Neural cell (in vitro differentiated cells): Measurements from ENCODE around the gene MGME1. TPM values are rescaled to one million over a fixed set of nuclear protein-coding genes. Genes with fewer than 3 reads are reported as not detected.

Experiments used
- H2AFZ ChIP-seq: fragments of 200-600, 300-800 bp; sonication (generic), shearing (Covaris generic); 2 replicates; pipeline ENCODE4 v1.6.0; 2014; ENCODE audit warnings: low read depth, mild to moderate bottlenecking, antibody characterized with exemption, low read length, moderate library complexity
- H3F3A ChIP-seq: fragments of 200-600 bp; shearing (Covaris generic); 2 replicates; pipeline ENCODE4 v1.6.1; 2016; ENCODE audit warnings: mild to moderate bottlenecking, moderate library complexity, mixed read lengths, antibody characterized with exemption, low read length; ENCODE audit not compliant: insufficient read depth, poor library complexity, severe bottlenecking
- H3K27ac ChIP-seq: fragments of 200-600, 300-800 bp; sonication (generic), shearing (Covaris generic); 2 replicates; pipeline ENCODE4 v1.5.1; 2014; ENCODE audit warnings: mild to moderate bottlenecking, low read length, moderate library complexity
- H3K27me3 ChIP-seq: fragments of 300-800, 200-600 bp; sonication (generic), shearing (Covaris generic); 2 replicates; pipeline ENCODE4 v1.6.0; 2014; ENCODE audit warnings: mild to moderate bottlenecking, low read depth, low read length, moderate library complexity; ENCODE audit not compliant: insufficient read depth
- H3K36me3 ChIP-seq: fragments of 300-800, 200-600 bp; sonication (generic), shearing (Covaris generic); 2 replicates; pipeline ENCODE4 v1.5.1; 2014; ENCODE audit warnings: mild to moderate bottlenecking, antibody characterized with exemption, low read length, moderate library complexity; ENCODE audit not compliant: insufficient read depth
- H3K4me2 ChIP-seq: fragments of 300-800, 200-600 bp; sonication (generic), shearing (Covaris generic); 2 replicates; pipeline ENCODE4 v1.6.0; 2014; ENCODE audit warnings: mild to moderate bottlenecking, low read length
- H3K4me3 ChIP-seq: fragments of 300-800, 200-600 bp; sonication (generic), shearing (Covaris generic); 2 replicates; pipeline ENCODE4 v1.5.1; 2014; ENCODE audit warnings: mild to moderate bottlenecking, low read length, moderate library complexity
- H3K79me2 ChIP-seq: fragments of 200-600 bp; shearing (Covaris generic); replicated peaks from 2 replicates; pipeline ENCODE4 v1.6.0; 2014; ENCODE audit warnings: mild to moderate bottlenecking, low read length, moderate library complexity; ENCODE audit not compliant: insufficient read depth
- H3K9ac ChIP-seq: fragments of 300-800, 200-600 bp; sonication (generic), shearing (Covaris generic); 2 replicates; pipeline ENCODE4 v1.6.1; 2016; ENCODE audit warnings: mild to moderate bottlenecking, low read length, mixed read lengths
- H3K9me2 ChIP-seq: fragments of 200-600 bp; shearing (Covaris generic); 2 replicates; pipeline ENCODE4 v1.6.1; 2016; ENCODE audit warnings: mild to moderate bottlenecking, low read length, mixed read lengths; ENCODE audit not compliant: insufficient read depth
- H3K9me3 ChIP-seq: fragments of 200-600, 300-800 bp; sonication (generic), shearing (Covaris generic); 2 replicates; pipeline ENCODE4 v1.6.1; 2016; ENCODE audit warnings: mild to moderate bottlenecking, mixed run types, low read length, moderate library complexity, mixed read lengths
- H4K20me1 ChIP-seq: fragments of 200-600 bp; shearing (Covaris generic); 2 replicates; pipeline ENCODE4 v1.6.1; 2016; ENCODE audit warnings: mild to moderate bottlenecking, mixed run types; ENCODE audit not compliant: insufficient read depth
- EP300 ChIP-seq: fragments of 450-650 bp; conservative IDR thresholded peaks from 2 replicates; pipeline ENCODE4 v1.6.1; 2014; ENCODE audit warnings: antibody characterized with exemption, mild to moderate bottlenecking, moderate library complexity; ENCODE audit not compliant: poor library complexity, severe bottlenecking
- EZH2 ChIP-seq: fragments of 200-600, 300-800 bp; shearing (Covaris generic), sonication (generic); IDR thresholded peaks from 2 replicates; pipeline ENCODE4 v1.6.1; 2014; ENCODE audit warnings: antibody characterized with exemption, low read length, borderline replicate concordance, mild to moderate bottlenecking; ENCODE audit not compliant: insufficient read depth, poor library complexity, severe bottlenecking
- MXI1 ChIP-seq: fragments of 450-650 bp; conservative IDR thresholded peaks from 2 replicates; pipeline ENCODE4 v1.6.1; 2014; ENCODE audit warnings: antibody characterized with exemption, mild to moderate bottlenecking; ENCODE audit not compliant: poor library complexity, severe bottlenecking
- POLR2AphosphoS5 ChIP-seq: IDR thresholded peaks from 2 replicates; pipeline ENCODE4 v1.6.1; 2012
- RAD21 ChIP-seq: fragments of 450-650 bp; conservative IDR thresholded peaks from 2 replicates; pipeline ENCODE4 v1.6.1; 2014; ENCODE audit warnings: antibody characterized with exemption, mild to moderate bottlenecking, moderate library complexity
- SMC3 ChIP-seq: fragments of 450-650 bp; conservative IDR thresholded peaks from 2 replicates; pipeline ENCODE4 v1.6.1; 2014; ENCODE audit warnings: antibody characterized with exemption, mild to moderate bottlenecking, moderate library complexity; ENCODE audit not compliant: poor library complexity
- TAF1 ChIP-seq: IDR thresholded peaks from 2 replicates; pipeline ENCODE4 v1.6.1; 2012; ENCODE audit warnings: low read depth
- polyA plus RNA-seq: library from polyadenylated mRNA; depleted of rRNA; stranded (reverse); fragments of >200 nt; gene quantifications from 2 replicates; pipeline ENCODE4 v1.2.3, GENCODE V29; 2014
- TF ChIP-seq, protein P1 (sequence below): IDR thresholded peaks from 2 replicates; pipeline ENCODE4 v1.6.1; 2012; ENCODE audit warnings: borderline replicate concordance
- TF ChIP-seq, protein P2 (sequence below): fragments of 450-650 bp; IDR thresholded peaks from 2 replicates; pipeline ENCODE4 v1.5.1; 2014; ENCODE audit warnings: antibody characterized with exemption, mild to moderate bottlenecking, moderate library complexity; ENCODE audit not compliant: poor library complexity, severe bottlenecking

MGME1 gene
- polyA plus RNA-seq, 1 donor from 2014 or later: 7.0 TPM

DNA sequence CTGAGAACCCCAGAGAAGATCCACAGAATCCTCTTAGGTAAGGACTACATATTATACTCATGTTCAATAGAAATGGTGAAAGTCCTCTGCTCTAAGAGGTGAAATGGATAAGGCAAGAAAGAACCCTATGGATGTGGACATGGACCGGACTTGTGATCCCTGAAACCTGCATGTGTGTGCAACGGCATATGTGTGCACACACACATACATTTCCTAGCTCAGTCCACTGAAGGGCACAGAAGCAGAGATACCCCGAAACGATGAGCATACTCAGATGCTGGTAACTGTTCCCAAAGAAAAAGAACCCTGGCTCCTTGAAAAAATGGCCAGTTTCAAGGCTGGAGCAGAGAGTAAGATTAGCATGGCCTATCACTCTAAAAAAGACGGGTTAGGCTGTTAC, 22.8 kb upstream of the MGME1 start:
- Histone ChIP-seq H3K4me2 (no peak overlapping the region), H3K27ac (no peak overlapping the region), H3K79me2 (no peaks in the 10 kb centered on the region)

DNA sequence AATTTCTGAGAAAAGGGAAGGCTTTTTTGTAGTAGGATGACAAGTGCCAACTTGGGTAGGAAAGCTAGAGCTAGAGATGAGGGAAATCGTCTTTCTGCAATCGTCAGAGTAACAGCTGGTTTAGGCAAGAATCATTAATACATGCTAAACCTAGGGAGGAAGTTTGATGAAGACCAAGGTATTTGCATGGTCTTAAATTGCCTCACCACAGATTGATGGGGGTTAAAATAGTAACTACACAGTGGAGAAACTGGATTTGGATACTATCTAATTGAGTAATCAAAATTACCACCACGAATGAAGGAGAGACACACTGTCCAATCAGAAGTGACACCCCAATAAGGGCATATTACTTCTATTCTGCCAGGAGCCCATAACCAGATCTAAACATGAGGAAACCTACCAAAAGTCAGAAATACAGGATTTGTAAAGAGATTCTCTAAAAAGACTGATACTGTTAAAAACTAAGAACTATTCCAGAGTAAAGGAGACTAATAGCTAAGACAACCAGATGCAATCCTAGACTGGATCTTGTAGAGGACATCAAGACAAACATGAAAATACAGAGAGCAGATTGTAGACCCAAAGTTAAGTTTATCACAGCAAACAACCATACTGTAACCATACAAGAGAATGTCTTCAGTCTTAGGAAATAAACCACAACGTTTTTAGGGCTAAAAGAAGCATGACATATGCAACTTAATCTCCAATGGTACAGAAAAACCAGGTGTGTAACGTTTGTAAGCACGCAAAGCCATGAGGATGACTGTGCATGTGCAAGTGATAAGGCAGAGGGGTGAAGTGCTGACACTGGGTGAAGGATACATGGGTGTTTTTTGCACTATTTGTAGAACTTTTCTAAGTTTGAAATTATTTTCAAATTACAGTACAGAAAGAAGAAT, 22.0 kb upstream of the MGME1 start:
- Histone ChIP-seq H3K27ac (no peak overlapping the region), H2AFZ (no peak overlapping the region), H3K79me2 (no peaks in the 10 kb centered on the region), H3K9me2 (no peaks in the 10 kb centered on the region), H3K4me2 (no peak overlapping the region), H3F3A (no peaks in the 10 kb centered on the region), H3K36me3 (no peaks in the 10 kb centered on the region), H3K9ac (no peak overlapping the region), H3K27me3 (no peaks in the 10 kb centered on the region), H3K4me3 (no peak overlapping the region), H4K20me1 (no peaks in the 10 kb centered on the region), H3K9me3 (no peaks in the 10 kb centered on the region)
- TF ChIP-seq EP300: no peak
- TF ChIP-seq TAF1: no peak
- TF ChIP-seq, protein P1, sequence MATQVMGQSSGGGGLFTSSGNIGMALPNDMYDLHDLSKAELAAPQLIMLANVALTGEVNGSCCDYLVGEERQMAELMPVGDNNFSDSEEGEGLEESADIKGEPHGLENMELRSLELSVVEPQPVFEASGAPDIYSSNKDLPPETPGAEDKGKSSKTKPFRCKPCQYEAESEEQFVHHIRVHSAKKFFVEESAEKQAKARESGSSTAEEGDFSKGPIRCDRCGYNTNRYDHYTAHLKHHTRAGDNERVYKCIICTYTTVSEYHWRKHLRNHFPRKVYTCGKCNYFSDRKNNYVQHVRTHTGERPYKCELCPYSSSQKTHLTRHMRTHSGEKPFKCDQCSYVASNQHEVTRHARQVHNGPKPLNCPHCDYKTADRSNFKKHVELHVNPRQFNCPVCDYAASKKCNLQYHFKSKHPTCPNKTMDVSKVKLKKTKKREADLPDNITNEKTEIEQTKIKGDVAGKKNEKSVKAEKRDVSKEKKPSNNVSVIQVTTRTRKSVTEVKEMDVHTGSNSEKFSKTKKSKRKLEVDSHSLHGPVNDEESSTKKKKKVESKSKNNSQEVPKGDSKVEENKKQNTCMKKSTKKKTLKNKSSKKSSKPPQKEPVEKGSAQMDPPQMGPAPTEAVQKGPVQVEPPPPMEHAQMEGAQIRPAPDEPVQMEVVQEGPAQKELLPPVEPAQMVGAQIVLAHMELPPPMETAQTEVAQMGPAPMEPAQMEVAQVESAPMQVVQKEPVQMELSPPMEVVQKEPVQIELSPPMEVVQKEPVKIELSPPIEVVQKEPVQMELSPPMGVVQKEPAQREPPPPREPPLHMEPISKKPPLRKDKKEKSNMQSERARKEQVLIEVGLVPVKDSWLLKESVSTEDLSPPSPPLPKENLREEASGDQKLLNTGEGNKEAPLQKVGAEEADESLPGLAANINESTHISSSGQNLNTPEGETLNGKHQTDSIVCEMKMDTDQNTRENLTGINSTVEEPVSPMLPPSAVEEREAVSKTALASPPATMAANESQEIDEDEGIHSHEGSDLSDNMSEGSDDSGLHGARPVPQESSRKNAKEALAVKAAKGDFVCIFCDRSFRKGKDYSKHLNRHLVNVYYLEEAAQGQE: no peak

More for the DNA sequence above, 22.8 kb upstream of the MGME1 start:
- H3K4me3 ChIP-seq: no peak overlapping the region
- H3K9me3 ChIP-seq: no peaks in the 10 kb centered on the region
- no peaks in the 10 kb centered on the region for H3K9me2 ChIP-seq
- no peaks in the 10 kb centered on the region for H4K20me1 ChIP-seq
- no peaks in the 10 kb centered on the region for H3F3A ChIP-seq
- no peak overlapping the region for H2AFZ ChIP-seq
- H3K27me3 ChIP-seq: no peaks in the 10 kb centered on the region
- no peaks in the 10 kb centered on the region for H3K36me3 ChIP-seq
- H3K9ac ChIP-seq: no peak overlapping the region
- TF ChIP-seq, protein P1: no peak
- TF ChIP-seq MXI1: no peak
- TF ChIP-seq TAF1: no peak
- no peak for TF ChIP-seq RAD21
- TF ChIP-seq POLR2AphosphoS5: no peak
- TF ChIP-seq, protein P2, sequence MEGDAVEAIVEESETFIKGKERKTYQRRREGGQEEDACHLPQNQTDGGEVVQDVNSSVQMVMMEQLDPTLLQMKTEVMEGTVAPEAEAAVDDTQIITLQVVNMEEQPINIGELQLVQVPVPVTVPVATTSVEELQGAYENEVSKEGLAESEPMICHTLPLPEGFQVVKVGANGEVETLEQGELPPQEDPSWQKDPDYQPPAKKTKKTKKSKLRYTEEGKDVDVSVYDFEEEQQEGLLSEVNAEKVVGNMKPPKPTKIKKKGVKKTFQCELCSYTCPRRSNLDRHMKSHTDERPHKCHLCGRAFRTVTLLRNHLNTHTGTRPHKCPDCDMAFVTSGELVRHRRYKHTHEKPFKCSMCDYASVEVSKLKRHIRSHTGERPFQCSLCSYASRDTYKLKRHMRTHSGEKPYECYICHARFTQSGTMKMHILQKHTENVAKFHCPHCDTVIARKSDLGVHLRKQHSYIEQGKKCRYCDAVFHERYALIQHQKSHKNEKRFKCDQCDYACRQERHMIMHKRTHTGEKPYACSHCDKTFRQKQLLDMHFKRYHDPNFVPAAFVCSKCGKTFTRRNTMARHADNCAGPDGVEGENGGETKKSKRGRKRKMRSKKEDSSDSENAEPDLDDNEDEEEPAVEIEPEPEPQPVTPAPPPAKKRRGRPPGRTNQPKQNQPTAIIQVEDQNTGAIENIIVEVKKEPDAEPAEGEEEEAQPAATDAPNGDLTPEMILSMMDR: no peak
- no peak for TF ChIP-seq EZH2
- TF ChIP-seq SMC3: no peak
- TF ChIP-seq EP300: no peak
